ENCODE data around the gene ITFG1. TPM values are rescaled to one million over a fixed set of nuclear protein-coding genes. Genes with fewer than 3 reads are reported as not detected.

Gene ITFG1
- total and polyA plus RNA-seq, 9 of the 15 experiments (the other 6 are each of a cell fraction or from before 2014, with no cell fraction given) = 17.1 to 83.5 (median 35.8) TPM

DNA sequence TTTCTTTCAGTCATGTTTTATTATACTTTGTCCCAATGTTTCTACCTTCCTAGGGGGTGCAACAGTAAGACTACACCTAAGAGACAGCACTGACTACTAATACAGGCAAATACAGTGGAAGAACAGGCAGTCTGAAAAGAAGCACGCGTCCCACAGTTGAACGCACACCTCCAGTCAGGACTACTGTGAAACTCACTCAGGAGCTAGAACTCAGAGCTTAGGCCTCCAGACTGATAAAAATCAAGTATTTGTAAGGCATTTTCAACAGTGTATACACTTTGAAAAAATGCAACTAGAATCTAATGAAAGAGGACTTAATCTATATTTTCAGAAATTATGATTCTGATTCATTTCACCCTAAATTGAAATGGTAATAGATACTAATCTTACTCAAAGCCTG is 14.4 kb downstream of the ITFG1 start:
- H3K9me3 ChIP-seq (replicated peaks; ENCODE audit: control insufficient read depth, insufficient read depth, low read depth, low read length) = no peaks in the 10 kb centered on the region
- TF ChIP-seq ADNP (tag; IDR thresholded peaks at IDR 0.05) (no peak), NFATC3 (IDR thresholded peaks at IDR 0.05) (no peak), PRMT5 (CRISPR knock-in tag; IDR thresholded peaks at IDR 0.05) (no peak), TAF9B (IDR thresholded peaks at IDR 0.05; ENCODE audit: partially characterized antibody) (no peak), TGIF2 (CRISPR knock-in tag; IDR thresholded peaks at IDR 0.05) (no peak), ZNF79 (CRISPR knock-in tag; IDR thresholded peaks at IDR 0.05; ENCODE audit: low read depth) (no peak), SMAD1 (IDR thresholded peaks at IDR 0.05; ENCODE audit: low read depth, low read length, partially characterized antibody) (no peak)
- TF ChIP-seq, protein P1, sequence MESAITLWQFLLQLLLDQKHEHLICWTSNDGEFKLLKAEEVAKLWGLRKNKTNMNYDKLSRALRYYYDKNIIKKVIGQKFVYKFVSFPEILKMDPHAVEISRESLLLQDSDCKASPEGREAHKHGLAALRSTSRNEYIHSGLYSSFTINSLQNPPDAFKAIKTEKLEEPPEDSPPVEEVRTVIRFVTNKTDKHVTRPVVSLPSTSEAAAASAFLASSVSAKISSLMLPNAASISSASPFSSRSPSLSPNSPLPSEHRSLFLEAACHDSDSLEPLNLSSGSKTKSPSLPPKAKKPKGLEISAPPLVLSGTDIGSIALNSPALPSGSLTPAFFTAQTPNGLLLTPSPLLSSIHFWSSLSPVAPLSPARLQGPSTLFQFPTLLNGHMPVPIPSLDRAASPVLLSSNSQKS (CRISPR knock-in tag; IDR thresholded peaks at IDR 0.05) = no peak
- TF ChIP-seq, protein P2, sequence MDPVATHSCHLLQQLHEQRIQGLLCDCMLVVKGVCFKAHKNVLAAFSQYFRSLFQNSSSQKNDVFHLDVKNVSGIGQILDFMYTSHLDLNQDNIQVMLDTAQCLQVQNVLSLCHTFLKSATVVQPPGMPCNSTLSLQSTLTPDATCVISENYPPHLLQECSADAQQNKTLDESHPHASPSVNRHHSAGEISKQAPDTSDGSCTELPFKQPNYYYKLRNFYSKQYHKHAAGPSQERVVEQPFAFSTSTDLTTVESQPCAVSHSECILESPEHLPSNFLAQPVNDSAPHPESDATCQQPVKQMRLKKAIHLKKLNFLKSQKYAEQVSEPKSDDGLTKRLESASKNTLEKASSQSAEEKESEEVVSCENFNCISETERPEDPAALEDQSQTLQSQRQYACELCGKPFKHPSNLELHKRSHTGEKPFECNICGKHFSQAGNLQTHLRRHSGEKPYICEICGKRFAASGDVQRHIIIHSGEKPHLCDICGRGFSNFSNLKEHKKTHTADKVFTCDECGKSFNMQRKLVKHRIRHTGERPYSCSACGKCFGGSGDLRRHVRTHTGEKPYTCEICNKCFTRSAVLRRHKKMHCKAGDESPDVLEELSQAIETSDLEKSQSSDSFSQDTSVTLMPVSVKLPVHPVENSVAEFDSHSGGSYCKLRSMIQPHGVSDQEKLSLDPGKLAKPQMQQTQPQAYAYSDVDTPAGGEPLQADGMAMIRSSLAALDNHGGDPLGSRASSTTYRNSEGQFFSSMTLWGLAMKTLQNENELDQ (CRISPR knock-in tag; IDR thresholded peaks at IDR 0.05; ENCODE audit: borderline replicate concordance) = no peak
- no peaks in the 10 kb centered on the region for H3K27me3 ChIP-seq (ENCODE audit: control insufficient read depth in 2 of 2, insufficient read depth in 2 of 2, low read length in 2 of 2)
- no peak for DNase-seq (ENCODE audit: extremely low read depth in 1 of 4, low spot score in 3 of 4)
- ATAC-seq = no peak; the same call in 2 of the 3 replicates
- no peak overlapping the region for H3K4me3 ChIP-seq
- peaks cover 0 to 9% of the 10 kb centered on the region in 2 experiments; a peak in 2 of 5 replicates for H3K4me1 ChIP-seq (replicated peaks in 1 of 2; ENCODE audit: control insufficient read depth in 2 of 2, insufficient read depth in 2 of 2, low read length in 2 of 2)
- peaks cover 62% of the 10 kb centered on the region for H3K36me3 ChIP-seq (ENCODE audit: control insufficient read depth, insufficient read depth, low read length)
- intact Hi-C loops (cut with micrococcal nuclease) = no loop called here
- no peak for FAIRE-seq
- peaks cover 10% of the 10 kb centered on the region; the same call in 1 of the 3 replicates for H3K79me2 ChIP-seq (ENCODE audit: control insufficient read depth, insufficient read depth, low read length)
- 96% methylated on average over 3 of the region's 3 CpGs for WGBS (ENCODE audit: insufficient coverage, low coverage, missing lambda C conversion rate)
- no peak overlapping the region for H2AFZ ChIP-seq (ENCODE audit: low read depth, low read length)
- in situ Hi-C loops (cut with MboI) = no loop called here
- POLR2A ChIA-PET = interaction anchor here (1.0 kb wide), 1 partner anchor 12 kb away, joined by 3 read pairs; no protein-coding TSS in a partner anchor
- H3K9me1 ChIP-seq (ENCODE audit: control insufficient read depth, insufficient read depth, low read length) = no peaks in the 10 kb centered on the region
- H3K27ac ChIP-seq (ENCODE audit: extremely low read depth, low read depth, low read length) = no peak overlapping the region
- H4K20me1 ChIP-seq (replicated peaks; ENCODE audit: control insufficient read depth, insufficient read depth, low read length) = no peaks in the 10 kb centered on the region
- H3K4me2 ChIP-seq (ENCODE audit: insufficient read depth, low read length) = no peak overlapping the region
- no peak overlapping the region for H3K9ac ChIP-seq (ENCODE audit: insufficient read depth in 1 of 2, low read depth in 2 of 2, low read length in 2 of 2)
- CTCF ChIA-PET (ENCODE audit: low intra/inter-chr PET ratio) = no interaction called here
- BruUV-seq (replicated peaks) = no TSS peak
